NCI-H2196 treated with DMSO at 0.1 percent for 48 hours (cell line): ENCODE data around the gene ZBTB9.

ENCODE experiments used
- DNase-seq: peaks from one replicate; lab custom pipeline; 2025; ENCODE audit not compliant: unreplicated experiment; lab: John Stamatoyannopoulos, UW

Gene ZBTB9

GRCh38 chr6:33418690-33419291 lies 35.6 kb upstream of the ZBTB9 start:
- no peak for DNase-seq

- peak; percentile 35 for DNase-seq
Observed at GRCh38 chr6:33419580-33420490, 34.5 kb upstream of the ZBTB9 start, which contains the start of gene SYNGAP1. SYNGAP1 (plus strand) TSS chr6:33420065; CDS start chr6:33420265, 200 bp downstream.

- DNase-seq, result no peak
Observed at GRCh38 chr6:33420491-33421343, 33.7 kb upstream of the ZBTB9 start.

- DNase-seq, result no peak
Observed at GRCh38 chr6:33421344-33421643, 33.1 kb upstream of the ZBTB9 start.

GRCh38 chr6:33423777-33424176 lies 30.6 kb upstream of the ZBTB9 start:
- no peak for DNase-seq

- DNase-seq, result no peak
Observed at GRCh38 chr6:33424855-33425667, 29.3 kb upstream of the ZBTB9 start.

- peak; percentile 61 for DNase-seq
Observed at GRCh38 chr6:33425668-33426577, 28.5 kb upstream of the ZBTB9 start.

GRCh38 chr6:33426590-33427511 lies 27.5 kb upstream of the ZBTB9 start:
- no peak for DNase-seq

- no peak for DNase-seq
Observed at GRCh38 chr6:33427585-33428223, 26.7 kb upstream of the ZBTB9 start.

- no peak for DNase-seq
Observed at GRCh38 chr6:33428224-33428965, 26.0 kb upstream of the ZBTB9 start.

- DNase-seq, result no peak
Observed at GRCh38 chr6:33428966-33429749, 25.2 kb upstream of the ZBTB9 start.

GRCh38 chr6:33429750-33430052 lies 24.7 kb upstream of the ZBTB9 start:
- no peak for DNase-seq

- no peak for DNase-seq
Observed at GRCh38 chr6:33430334-33430733, 24.0 kb upstream of the ZBTB9 start.

GRCh38 chr6:33430991-33431879 lies 23.1 kb upstream of the ZBTB9 start:
- peak; percentile 62 for DNase-seq

- no peak for DNase-seq
Observed at GRCh38 chr6:33431880-33432541, 22.4 kb upstream of the ZBTB9 start.
